Colonic mucosa (tissue), 4 donors: ENCODE data around the gene PMFBP1. TPM values are rescaled to one million over a fixed set of nuclear protein-coding genes. Genes with fewer than 3 reads are reported as not detected.
"Not testable (repeated sequence)": the region's sequence is repeated elsewhere in the genome, so short reads cannot be mapped to it uniquely, and the experiment has no call there.

Source experiments
- DNase-seq: peaks from one replicate; pipeline ENCODE4 v3.0.0-alpha.2; 2020
- H3K27ac ChIP-seq: fragments of 200-600 bp; one replicate; pipeline ENCODE4 v1.8.0; 2021
- H3K27me3 ChIP-seq: fragments of 200-600 bp; one replicate; pipeline ENCODE4 v1.8.0; 2021
- H3K36me3 ChIP-seq: fragments of 200-600 bp; one replicate; pipeline ENCODE4 v1.8.0; 2021
- H3K4me1 ChIP-seq: fragments of 200-600 bp; one replicate; pipeline ENCODE4 v1.8.0; 2021; ENCODE audit warnings: mild to moderate bottlenecking
- H3K4me3 ChIP-seq: fragments of 200-600 bp; one replicate; pipeline ENCODE4 v1.8.0; 2021
- H3K9ac ChIP-seq, 2 donors: one replicate each; pipeline ENCODE4 v1.7.0; 2013; ENCODE audit warnings: control low read depth in 2 of 2, low read depth in 2 of 2, low read length in 2 of 2
- H3K9me3 ChIP-seq: fragments of 200-600 bp; one replicate; pipeline ENCODE4 v1.8.0; 2021
- CTCF ChIP-seq: fragments of 200-600 bp; IDR thresholded peaks from one replicate; pipeline ENCODE4 v1.8.0; 2022; ENCODE audit warnings: antibody characterized with exemption, mild to moderate bottlenecking
- intact Hi-C: fragments of 100-400 bp; cut with DNase I; formaldehyde crosslinking; loops from one replicate; pipeline ENCODE4 v1.14.1; 2022
- total RNA-seq, 2 donors: library from RNA; stranded (reverse); fragmentation: NEBNext Ultra II Directional in 1 of 2; extraction: Animal tissue kit (Norgen Biotek cat#: 25700) in 1 of 2; gene quantifications; one replicate each; pipeline ENCODE4 v1.2.1, GENCODE V29; 2021
- donor health status: healthy.
- donor health status: DM: no; HTN: no; CAD: no.
- donor health status: DM: no; HTN: no; CAD: no.

PMFBP1 gene
- total RNA-seq, 2 donors from 2014 or later: 3.7 to 4.9 TPM

- Histone ChIP-seq H3K27me3 (no peaks in the 10 kb centered on the region), H3K4me1 (peaks cover 11% of the 10 kb centered on the region), H3K27ac (no peak overlapping the region), H3K4me3 (no peak overlapping the region), H3K36me3 (peaks cover 12% of the 10 kb centered on the region), H3K9ac (no peak overlapping the region), H3K9me3 (no peaks in the 10 kb centered on the region)
- intact Hi-C loops: loop anchor here (5.0 kb wide), 1 partner anchor 79 kb away; no protein-coding TSS in a partner anchor
- no peak for TF ChIP-seq CTCF
- peak; percentile 32 for DNase-seq
Observed at GRCh38 chr16:72091217-72091616, 80.7 kb downstream of the PMFBP1 start.

- H3K4me3 ChIP-seq: no peak overlapping the region
- intact Hi-C loops: no loop called here
- H3K27ac ChIP-seq: no peak overlapping the region
- no peak for DNase-seq
- H3K27me3 ChIP-seq: no peaks in the 10 kb centered on the region
- H3K36me3 ChIP-seq: peaks cover 8% of the 10 kb centered on the region
- H3K9me3 ChIP-seq: no peaks in the 10 kb centered on the region
- H3K4me1 ChIP-seq: no peaks in the 10 kb centered on the region
- TF ChIP-seq CTCF: no peak
- H3K9ac ChIP-seq: no peak overlapping the region
Observed at GRCh38 chr16:72085002-72085401, 87.0 kb downstream of the PMFBP1 start.

DNA sequence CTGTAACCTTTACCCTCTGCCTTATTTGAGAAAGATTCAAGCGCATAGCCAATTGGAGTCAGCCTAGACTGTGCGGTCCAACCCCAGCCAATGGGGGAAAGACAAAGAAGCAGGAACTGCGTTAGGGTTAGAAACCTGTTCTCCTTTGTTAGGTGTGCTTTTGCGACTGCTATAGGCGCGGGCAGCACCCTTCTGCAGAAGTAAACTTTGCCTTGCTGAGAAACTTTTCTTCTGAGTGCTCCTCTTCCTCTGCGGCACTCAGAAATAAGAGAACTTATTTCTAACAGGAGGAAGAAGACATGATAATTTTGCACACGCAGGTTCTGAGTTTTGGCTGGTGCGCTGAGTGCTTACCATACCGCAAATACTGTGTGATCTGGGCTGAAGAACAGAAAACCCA, 87.5 kb downstream of the PMFBP1 start:
- no peak overlapping the region for H3K27ac ChIP-seq
- intact Hi-C loops: no loop called here
- H3K9me3 ChIP-seq: no peaks in the 10 kb centered on the region
- no peaks in the 10 kb centered on the region for H3K27me3 ChIP-seq
- no peaks in the 10 kb centered on the region for H3K4me1 ChIP-seq
- H3K4me3 ChIP-seq: no peak overlapping the region
- no peak overlapping the region for H3K9ac ChIP-seq
- TF ChIP-seq CTCF: no peak
- DNase-seq: no peak
- H3K36me3 ChIP-seq: peaks cover 4% of the 10 kb centered on the region

DNA sequence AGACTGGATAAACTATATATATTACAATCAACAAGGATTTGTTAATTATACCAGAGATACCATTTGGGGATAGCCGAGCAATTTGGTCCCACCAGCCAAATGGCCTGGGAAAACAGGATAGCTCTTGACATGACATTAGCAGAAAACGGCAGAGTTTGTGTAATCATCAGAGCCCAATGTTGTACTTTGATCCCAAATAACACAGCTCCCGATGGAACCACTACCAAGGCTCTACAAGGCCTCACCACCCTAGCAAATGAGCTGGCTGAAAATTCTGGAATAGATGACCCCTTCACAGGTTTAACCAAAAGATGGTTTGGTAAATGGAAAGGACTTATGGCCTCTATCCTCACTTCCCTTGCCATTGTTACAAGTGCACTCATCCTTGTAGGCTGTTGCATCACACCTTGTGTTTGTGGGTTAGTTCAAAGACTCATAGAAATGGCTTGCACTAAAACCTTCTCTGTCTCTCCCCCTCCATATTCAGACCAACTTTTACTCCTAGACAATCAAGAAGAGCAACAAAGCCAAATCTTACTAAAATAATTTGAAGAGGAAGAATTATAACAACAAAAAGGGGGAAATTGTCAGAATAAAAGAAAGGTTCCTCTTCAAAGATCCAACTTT, 88.1 kb downstream of the PMFBP1 start:
- no peak overlapping the region for H3K27ac ChIP-seq
- TF ChIP-seq CTCF: no peak
- H3K36me3 ChIP-seq: peaks cover 4% of the 10 kb centered on the region
- intact Hi-C loops: no loop called here
- H3K4me1 ChIP-seq: no peaks in the 10 kb centered on the region
- no peak overlapping the region for H3K4me3 ChIP-seq
- DNase-seq: no peak
- no peaks in the 10 kb centered on the region for H3K27me3 ChIP-seq
- H3K9me3 ChIP-seq: no peaks in the 10 kb centered on the region
- H3K9ac ChIP-seq: no peak overlapping the region

DNA sequence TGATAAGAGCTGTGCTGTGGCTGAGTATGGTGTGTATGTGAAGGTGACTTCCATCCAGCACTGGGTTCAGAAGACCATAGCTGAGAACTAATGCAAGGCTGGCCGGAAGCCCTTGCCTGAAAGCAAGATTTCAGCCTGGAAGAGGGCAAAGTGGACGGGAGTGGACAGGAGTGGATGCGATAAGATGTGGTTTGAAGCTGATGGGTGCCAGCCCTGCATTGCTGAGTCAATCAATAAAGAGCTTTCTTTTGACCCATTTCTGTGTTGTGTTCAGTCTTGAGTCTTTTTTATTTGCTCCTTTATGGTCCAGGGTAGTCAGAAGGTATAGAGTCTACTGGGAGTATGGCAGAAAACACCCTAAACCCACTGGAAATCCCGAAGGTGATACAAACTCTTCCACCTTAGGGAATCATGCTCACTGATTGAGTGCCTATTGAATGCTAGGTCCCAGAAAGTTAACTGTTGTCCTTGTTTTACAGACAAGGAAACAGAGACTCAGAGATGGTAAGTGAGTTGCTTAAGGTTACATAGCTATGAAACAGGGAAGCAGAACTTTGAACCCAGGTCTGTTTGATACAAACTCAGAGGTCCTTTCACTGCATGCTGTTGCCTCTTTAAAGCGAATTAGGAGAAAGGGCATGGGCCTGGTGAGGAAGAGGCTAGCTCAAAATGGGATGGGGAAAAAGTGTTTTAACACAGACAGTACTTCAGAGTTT, 94.8 kb downstream of the PMFBP1 start:
- intact Hi-C loops: not testable (repeated sequence)

GRCh38 chr16:72075067-72075466, 96.9 kb downstream of the PMFBP1 start:
- intact Hi-C loops, H3K27me3 ChIP-seq, H3K4me3 ChIP-seq, H3K9ac ChIP-seq, DNase-seq, H3K4me1 ChIP-seq, H3K9me3 ChIP-seq, H3K27ac ChIP-seq, H3K36me3 ChIP-seq: not testable (repeated sequence)

More for the DNA sequence above, 94.8 kb downstream of the PMFBP1 start:
- not testable (repeated sequence) for H3K4me3 ChIP-seq, DNase-seq, H3K27me3 ChIP-seq, H3K36me3 ChIP-seq, H3K4me1 ChIP-seq, H3K9me3 ChIP-seq, H3K9ac ChIP-seq, H3K27ac ChIP-seq
